Measurements from ENCODE around the gene URB1.

The URB1 gene

GRCh38 chr21:32301596-32301995, 91.2 kb downstream of the URB1 start:
- DNase-seq (ENCODE audit: low read depth) = no peak
- no peak overlapping the region for H3K4me3 ChIP-seq (ENCODE audit: low read length)
- TF ChIP-seq, protein P1, sequence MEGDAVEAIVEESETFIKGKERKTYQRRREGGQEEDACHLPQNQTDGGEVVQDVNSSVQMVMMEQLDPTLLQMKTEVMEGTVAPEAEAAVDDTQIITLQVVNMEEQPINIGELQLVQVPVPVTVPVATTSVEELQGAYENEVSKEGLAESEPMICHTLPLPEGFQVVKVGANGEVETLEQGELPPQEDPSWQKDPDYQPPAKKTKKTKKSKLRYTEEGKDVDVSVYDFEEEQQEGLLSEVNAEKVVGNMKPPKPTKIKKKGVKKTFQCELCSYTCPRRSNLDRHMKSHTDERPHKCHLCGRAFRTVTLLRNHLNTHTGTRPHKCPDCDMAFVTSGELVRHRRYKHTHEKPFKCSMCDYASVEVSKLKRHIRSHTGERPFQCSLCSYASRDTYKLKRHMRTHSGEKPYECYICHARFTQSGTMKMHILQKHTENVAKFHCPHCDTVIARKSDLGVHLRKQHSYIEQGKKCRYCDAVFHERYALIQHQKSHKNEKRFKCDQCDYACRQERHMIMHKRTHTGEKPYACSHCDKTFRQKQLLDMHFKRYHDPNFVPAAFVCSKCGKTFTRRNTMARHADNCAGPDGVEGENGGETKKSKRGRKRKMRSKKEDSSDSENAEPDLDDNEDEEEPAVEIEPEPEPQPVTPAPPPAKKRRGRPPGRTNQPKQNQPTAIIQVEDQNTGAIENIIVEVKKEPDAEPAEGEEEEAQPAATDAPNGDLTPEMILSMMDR (conservative IDR thresholded peaks at IDR 0.05; ENCODE audit: low read length) = no peak

GRCh38 chr21:32300117-32300681, 92.6 kb downstream of the URB1 start:
- TF ChIP-seq, protein P1 (conservative IDR thresholded peaks at IDR 0.05; ENCODE audit: low read length) = no peak
- no peak for DNase-seq (ENCODE audit: low read depth)
- no peak overlapping the region for H3K4me3 ChIP-seq (ENCODE audit: low read length)

GRCh38 chr21:32299695-32300094, 93.1 kb downstream of the URB1 start:
- H3K4me3 ChIP-seq (ENCODE audit: low read length) = no peak overlapping the region
- TF ChIP-seq, protein P1 (conservative IDR thresholded peaks at IDR 0.05; ENCODE audit: low read length) = no peak
- DNase-seq (ENCODE audit: low read depth) = no peak

- TF ChIP-seq, protein P1 (conservative IDR thresholded peaks at IDR 0.05; ENCODE audit: low read length) = no peak
- no peak within 1 kb of the TSS for H3K4me3 ChIP-seq (ENCODE audit: low read length)
- no peak for DNase-seq (ENCODE audit: low read depth)
These were observed 94.1 kb downstream of the URB1 start, which contains the start of gene MRAP for GRCh38 chr21:32298658-32299081. Gene MRAP (plus strand): TSS chr21:32298855. CDS start chr21:32298972, 117 bp downstream.

DNA sequence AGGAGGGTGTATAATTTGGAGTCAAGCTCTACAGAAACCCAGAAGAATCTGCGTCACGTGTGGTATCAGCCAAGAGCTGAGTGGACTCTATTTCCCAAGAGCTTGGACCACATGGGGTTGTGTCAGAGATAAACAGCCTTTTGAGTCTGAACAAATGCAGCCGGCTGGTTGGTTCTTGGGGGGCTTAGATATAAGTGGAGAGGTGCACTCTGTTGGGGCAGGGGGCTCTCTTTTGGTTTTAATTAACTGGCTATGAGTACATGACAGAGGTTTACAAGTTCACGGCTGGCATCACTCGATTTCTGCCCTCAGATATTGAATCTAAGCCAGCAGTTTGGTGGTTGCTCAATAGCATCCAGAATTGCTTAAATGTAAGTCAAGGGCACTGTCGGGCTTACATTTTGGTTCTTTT, 94.7 kb downstream of the URB1 start:
- H3K4me3 ChIP-seq (ENCODE audit: low read length) = no peak overlapping the region
- DNase-seq (ENCODE audit: low read depth) = peak; percentile 46
- TF ChIP-seq, protein P1 (conservative IDR thresholded peaks at IDR 0.05; ENCODE audit: low read length) = no peak

GRCh38 chr21:32297449-32297848, 95.4 kb downstream of the URB1 start:
- TF ChIP-seq, protein P1 (conservative IDR thresholded peaks at IDR 0.05; ENCODE audit: low read length) = no peak
- no peak for DNase-seq (ENCODE audit: low read depth)
- H3K4me3 ChIP-seq (ENCODE audit: low read length) = no peak overlapping the region

DNA sequence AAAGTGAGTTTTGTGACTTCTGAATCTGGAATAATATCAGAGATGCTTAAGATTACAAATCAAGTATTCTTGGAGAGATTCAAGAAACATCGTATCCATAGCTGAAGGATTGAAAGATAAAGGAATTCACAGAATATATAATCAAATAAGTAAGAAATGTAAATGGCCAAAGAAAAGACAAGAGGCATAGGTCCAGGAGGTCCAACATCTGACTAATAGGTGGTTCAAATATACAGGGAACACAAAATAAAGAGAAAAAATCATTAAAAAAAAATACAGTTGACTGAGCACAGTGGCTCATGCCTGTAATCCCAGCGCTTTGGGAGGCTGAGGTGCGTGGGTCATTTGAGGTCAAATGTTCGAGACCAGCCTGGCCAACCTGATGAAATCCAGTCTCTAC, 107.3 kb downstream of the URB1 start:
- TF ChIP-seq, protein P1 (conservative IDR thresholded peaks at IDR 0.05; ENCODE audit: low read length) = no peak
- no peak for DNase-seq (ENCODE audit: low read depth)
- no peak overlapping the region for H3K4me3 ChIP-seq (ENCODE audit: low read length)
